Urothelium cell line (cell line): Measurements from ENCODE around the gene TOP3B.
"Not testable (repeated sequence)": the region's sequence is repeated elsewhere in the genome, so short reads cannot be mapped to it uniquely, and the experiment has no call there.

Experiments
- DNase-seq: peaks from one replicate; pipeline ENCODE4 v3.0.0; 2011; ENCODE audit warnings: low spot score, mixed read lengths
- FAIRE-seq: peaks from 2 replicates; lab custom pipeline; 2011; peaks lifted over from hg19 to GRCh38; lab: Jason Lieb, UNC

The TOP3B gene

DNA sequence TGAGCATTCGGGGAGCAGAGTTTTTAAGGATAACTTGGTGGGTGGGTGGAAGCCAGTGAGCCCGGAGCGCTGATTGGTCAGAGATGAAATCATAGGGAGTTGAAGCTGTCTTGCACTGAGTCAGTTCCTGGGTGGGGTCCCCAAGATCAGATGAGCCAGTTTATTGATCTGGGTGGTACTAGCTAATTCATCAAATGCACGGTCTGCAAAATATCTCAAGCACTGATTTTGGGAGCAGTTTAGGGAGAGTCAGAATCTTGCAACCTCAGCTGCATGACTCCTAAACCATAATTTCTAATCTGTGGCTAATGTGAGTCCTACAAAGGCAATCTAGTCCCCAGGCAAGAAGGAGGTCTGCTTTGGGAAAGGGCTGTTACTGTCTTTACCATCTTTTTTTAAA, 72.2 kb downstream of the TOP3B start:
- FAIRE-seq: peak; percentile 37
- DNase-seq: not testable (repeated sequence)

GRCh38 chr22:21909871-21910270, 72.7 kb downstream of the TOP3B start:
- no peak for DNase-seq
- FAIRE-seq: peak; percentile 53

DNA sequence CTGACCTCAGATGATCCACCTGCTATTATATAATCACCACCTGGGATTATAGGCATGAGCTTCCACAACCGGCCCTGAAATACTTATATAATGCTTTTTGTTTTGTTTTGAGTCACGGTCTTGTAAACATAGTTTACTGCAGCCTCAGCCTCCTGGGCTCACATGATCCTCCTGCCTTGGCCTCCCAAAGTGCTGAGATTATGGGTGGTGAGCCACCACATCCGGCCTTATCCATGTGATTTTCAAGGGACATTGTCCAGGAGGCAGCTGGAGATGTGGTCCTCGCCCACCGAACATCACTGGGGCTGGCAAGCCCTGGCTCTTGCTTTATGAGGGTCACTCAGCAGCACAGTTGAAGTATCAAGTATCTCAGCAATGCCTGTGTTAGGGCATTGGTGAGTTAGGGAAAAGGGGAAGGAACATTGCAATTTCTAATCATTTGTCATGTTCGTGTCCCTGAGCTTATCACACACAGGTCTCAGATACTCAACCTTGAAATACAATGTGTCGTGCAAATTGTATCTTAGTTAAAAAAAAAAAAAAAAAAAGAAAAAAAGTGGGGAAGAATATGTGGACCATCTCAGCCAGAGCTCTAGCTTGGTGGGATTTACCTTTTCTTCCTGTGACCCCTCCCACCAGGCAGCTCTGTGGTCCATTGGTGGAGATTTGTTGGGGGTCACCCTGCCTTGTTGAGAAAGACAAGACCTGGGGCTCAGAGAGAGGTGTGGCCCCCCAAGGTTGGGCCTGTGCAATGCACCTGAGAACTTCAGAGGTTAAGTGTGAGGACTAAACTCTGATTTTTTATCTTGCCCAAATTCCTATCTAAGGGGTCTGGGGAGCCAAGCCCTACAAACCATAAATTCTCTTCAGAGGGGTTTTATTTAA, 74.7 kb downstream of the TOP3B start:
- FAIRE-seq (peak; percentile 83), DNase-seq (no peak)
